HepG2 (cell line): Measurements from ENCODE around the gene RHOC. TPM values are rescaled to one million over a fixed set of nuclear protein-coding genes. Genes with fewer than 3 reads are reported as not detected.

Experiments
- ARNT2 ChIP-seq: sonication (generic); formaldehyde crosslinking; IDR thresholded peaks from 2 replicates; pipeline ENCODE4 v1.8.0; 2022; ENCODE audit warnings: mild to moderate bottlenecking, low read depth, missing genetic modification reagents, moderate library complexity
- HDAC2 ChIP-seq: sonication (generic); formaldehyde crosslinking; IDR thresholded peaks from 2 replicates; pipeline ENCODE4 v1.4.0; 2020; ENCODE audit warnings: missing genetic modification reagents
- RXRB ChIP-seq: IDR thresholded peaks from 2 replicates; pipeline ENCODE4 v1.6.1; 2016; ENCODE audit warnings: borderline replicate concordance, missing genetic modification reagents, missing compliant biosample characterization
- SKI ChIP-seq: fragments of 450-650 bp; IDR thresholded peaks from one replicate; pipeline ENCODE4 v1.6.1; 2018; ENCODE audit warnings: mild to moderate bottlenecking; ENCODE audit not compliant: partially characterized antibody
- ZNF235 ChIP-seq: sonication (generic); formaldehyde crosslinking; IDR thresholded peaks from 2 replicates; pipeline ENCODE4 v1.8.1; 2023; ENCODE audit warnings: mild to moderate bottlenecking, missing genetic modification reagents, borderline replicate concordance
- ZNF780A ChIP-seq: sonication (generic); formaldehyde crosslinking; IDR thresholded peaks from 2 replicates; pipeline ENCODE4 v1.8.0; 2022; ENCODE audit warnings: mild to moderate bottlenecking, missing genetic modification reagents, moderate library complexity
- polyA plus RNA-seq, 8 experiments: library from polyadenylated mRNA; depleted of rRNA in 3 of 8; stranded (reverse) in 7 of 8; unstranded in 1 of 8; fragments of >200 nt; fragmentation: Illumina TruSeq in 4 of 8; extraction: Trizol in 4 of 8; gene quantifications; 2 replicates each; pipeline versions ENCODE4 v1.2.1 to v1.2.3, GENCODE V29; 2011 to 2016; ENCODE audit warnings: low read depth in 4 of 8, missing spikeins in 1 of 8, mixed read lengths in 1 of 8; ENCODE audit not compliant: insufficient read depth in 1 of 8
- total RNA-seq, 5 experiments: library from RNA; depleted of rRNA; stranded (reverse); fragments of >200 nt; fragmentation: Illumina TruSeq; extraction: Trizol; gene quantifications; 2 replicates each; pipeline ENCODE4 v1.2.3, GENCODE V29; 2016; ENCODE audit warnings: low read depth in 1 of 5
- TF ChIP-seq, protein P1 (sequence below), 2 experiments: fragments of 450-650 bp in 1 of 2; sonication (generic) in 1 of 2; formaldehyde crosslinking in 1 of 2; IDR thresholded peaks; 2 replicates each; pipeline versions ENCODE4 v1.6.1 to v1.8.0; 2016 to 2022; ENCODE audit warnings: antibody characterized with exemption in 1 of 2, mild to moderate bottlenecking in 1 of 2, missing genetic modification reagents in 1 of 2
- TF ChIP-seq, protein P2 (sequence below): IDR thresholded peaks from 2 replicates; pipeline ENCODE4 v1.6.1; 2016; ENCODE audit warnings: missing genetic modification reagents, missing compliant biosample characterization
- TF ChIP-seq, protein P3 (sequence below): sonication (generic); formaldehyde crosslinking; IDR thresholded peaks from 2 replicates; pipeline ENCODE4 v1.5.0; 2020; ENCODE audit warnings: mild to moderate bottlenecking, missing genetic modification reagents, borderline replicate concordance

The RHOC gene
- total and polyA plus RNA-seq, 2 of the 13 experiments (the other 11 are each of a cell fraction or from before 2014, with no cell fraction given): 64.3 to 182 TPM

DNA sequence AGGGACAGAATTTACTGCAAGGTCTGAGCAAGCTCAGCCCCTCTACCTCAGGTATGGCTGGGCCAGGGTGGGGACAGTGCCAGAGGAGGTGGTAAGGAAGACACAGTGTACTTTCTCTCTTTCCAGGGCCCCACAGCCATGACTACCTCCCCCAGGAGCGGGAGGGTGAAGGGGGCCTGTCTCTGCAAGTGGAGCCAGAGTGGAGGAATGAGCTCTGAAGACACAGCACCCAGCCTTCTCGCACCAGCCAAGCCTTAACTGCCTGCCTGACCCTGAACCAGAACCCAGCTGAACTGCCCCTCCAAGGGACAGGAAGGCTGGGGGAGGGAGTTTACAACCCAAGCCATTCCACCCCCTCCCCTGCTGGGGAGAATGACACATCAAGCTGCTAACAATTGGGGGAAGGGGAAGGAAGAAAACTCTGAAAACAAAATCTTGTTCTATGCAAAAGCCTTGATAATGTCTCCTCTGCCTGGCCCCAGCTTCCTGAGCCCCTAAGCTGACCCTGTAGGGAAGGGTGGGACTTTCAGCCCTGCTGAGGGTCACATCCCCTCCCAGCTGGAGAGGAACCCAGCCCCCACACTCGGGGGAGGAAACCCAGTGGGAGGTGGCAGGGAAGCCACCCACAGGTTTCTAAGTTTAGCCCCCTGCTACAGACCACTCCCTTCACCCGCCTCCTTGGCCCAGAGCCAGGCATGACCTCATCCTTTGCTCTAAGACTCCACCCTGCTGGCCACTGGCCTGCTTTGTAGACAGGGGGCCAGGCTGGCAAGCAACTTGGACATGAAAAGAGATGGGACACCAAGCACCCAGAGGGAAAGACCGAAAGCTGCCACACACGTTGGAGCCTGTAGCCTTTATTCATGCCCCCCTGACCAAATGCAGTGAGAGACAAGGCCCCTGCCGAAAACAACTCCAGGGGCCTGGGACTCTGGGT, 6.4 kb downstream of the RHOC start (continued):
- TF ChIP-seq, protein P1, sequence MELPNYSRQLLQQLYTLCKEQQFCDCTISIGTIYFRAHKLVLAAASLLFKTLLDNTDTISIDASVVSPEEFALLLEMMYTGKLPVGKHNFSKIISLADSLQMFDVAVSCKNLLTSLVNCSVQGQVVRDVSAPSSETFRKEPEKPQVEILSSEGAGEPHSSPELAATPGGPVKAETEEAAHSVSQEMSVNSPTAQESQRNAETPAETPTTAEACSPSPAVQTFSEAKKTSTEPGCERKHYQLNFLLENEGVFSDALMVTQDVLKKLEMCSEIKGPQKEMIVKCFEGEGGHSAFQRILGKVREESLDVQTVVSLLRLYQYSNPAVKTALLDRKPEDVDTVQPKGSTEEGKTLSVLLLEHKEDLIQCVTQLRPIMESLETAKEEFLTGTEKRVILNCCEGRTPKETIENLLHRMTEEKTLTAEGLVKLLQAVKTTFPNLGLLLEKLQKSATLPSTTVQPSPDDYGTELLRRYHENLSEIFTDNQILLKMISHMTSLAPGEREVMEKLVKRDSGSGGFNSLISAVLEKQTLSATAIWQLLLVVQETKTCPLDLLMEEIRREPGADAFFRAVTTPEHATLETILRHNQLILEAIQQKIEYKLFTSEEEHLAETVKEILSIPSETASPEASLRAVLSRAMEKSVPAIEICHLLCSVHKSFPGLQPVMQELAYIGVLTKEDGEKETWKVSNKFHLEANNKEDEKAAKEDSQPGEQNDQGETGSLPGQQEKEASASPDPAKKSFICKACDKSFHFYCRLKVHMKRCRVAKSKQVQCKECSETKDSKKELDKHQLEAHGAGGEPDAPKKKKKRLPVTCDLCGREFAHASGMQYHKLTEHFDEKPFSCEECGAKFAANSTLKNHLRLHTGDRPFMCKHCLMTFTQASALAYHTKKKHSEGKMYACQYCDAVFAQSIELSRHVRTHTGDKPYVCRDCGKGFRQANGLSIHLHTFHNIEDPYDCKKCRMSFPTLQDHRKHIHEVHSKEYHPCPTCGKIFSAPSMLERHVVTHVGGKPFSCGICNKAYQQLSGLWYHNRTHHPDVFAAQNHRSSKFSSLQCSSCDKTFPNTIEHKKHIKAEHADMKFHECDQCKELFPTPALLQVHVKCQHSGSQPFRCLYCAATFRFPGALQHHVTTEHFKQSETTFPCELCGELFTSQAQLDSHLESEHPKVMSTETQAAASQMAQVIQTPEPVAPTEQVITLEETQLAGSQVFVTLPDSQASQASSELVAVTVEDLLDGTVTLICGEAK (IDR thresholded peaks at IDR 0.05): no peak
- TF ChIP-seq, protein P1 (CRISPR knock-in tag; IDR thresholded peaks at IDR 0.05): no peak; the same call in 1 of the 2 replicates
- TF ChIP-seq ZNF780A (CRISPR knock-in tag) (no peak), HDAC2 (peak; percentile 15; the same call in 1 of the 2 replicates), ZNF235 (CRISPR knock-in tag) (peak; percentile 44; the same call in 1 of the 2 replicates), RXRB (no peak), SKI (peak; percentile 7), ARNT2 (CRISPR knock-in tag) (no peak; the same call in 1 of the 2 replicates)
- TF ChIP-seq, protein P2, sequence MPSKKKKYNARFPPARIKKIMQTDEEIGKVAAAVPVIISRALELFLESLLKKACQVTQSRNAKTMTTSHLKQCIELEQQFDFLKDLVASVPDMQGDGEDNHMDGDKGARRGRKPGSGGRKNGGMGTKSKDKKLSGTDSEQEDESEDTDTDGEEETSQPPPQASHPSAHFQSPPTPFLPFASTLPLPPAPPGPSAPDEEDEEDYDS (CRISPR knock-in tag): peak; percentile 25; the same call in 1 of the 2 replicates
- TF ChIP-seq, protein P3, sequence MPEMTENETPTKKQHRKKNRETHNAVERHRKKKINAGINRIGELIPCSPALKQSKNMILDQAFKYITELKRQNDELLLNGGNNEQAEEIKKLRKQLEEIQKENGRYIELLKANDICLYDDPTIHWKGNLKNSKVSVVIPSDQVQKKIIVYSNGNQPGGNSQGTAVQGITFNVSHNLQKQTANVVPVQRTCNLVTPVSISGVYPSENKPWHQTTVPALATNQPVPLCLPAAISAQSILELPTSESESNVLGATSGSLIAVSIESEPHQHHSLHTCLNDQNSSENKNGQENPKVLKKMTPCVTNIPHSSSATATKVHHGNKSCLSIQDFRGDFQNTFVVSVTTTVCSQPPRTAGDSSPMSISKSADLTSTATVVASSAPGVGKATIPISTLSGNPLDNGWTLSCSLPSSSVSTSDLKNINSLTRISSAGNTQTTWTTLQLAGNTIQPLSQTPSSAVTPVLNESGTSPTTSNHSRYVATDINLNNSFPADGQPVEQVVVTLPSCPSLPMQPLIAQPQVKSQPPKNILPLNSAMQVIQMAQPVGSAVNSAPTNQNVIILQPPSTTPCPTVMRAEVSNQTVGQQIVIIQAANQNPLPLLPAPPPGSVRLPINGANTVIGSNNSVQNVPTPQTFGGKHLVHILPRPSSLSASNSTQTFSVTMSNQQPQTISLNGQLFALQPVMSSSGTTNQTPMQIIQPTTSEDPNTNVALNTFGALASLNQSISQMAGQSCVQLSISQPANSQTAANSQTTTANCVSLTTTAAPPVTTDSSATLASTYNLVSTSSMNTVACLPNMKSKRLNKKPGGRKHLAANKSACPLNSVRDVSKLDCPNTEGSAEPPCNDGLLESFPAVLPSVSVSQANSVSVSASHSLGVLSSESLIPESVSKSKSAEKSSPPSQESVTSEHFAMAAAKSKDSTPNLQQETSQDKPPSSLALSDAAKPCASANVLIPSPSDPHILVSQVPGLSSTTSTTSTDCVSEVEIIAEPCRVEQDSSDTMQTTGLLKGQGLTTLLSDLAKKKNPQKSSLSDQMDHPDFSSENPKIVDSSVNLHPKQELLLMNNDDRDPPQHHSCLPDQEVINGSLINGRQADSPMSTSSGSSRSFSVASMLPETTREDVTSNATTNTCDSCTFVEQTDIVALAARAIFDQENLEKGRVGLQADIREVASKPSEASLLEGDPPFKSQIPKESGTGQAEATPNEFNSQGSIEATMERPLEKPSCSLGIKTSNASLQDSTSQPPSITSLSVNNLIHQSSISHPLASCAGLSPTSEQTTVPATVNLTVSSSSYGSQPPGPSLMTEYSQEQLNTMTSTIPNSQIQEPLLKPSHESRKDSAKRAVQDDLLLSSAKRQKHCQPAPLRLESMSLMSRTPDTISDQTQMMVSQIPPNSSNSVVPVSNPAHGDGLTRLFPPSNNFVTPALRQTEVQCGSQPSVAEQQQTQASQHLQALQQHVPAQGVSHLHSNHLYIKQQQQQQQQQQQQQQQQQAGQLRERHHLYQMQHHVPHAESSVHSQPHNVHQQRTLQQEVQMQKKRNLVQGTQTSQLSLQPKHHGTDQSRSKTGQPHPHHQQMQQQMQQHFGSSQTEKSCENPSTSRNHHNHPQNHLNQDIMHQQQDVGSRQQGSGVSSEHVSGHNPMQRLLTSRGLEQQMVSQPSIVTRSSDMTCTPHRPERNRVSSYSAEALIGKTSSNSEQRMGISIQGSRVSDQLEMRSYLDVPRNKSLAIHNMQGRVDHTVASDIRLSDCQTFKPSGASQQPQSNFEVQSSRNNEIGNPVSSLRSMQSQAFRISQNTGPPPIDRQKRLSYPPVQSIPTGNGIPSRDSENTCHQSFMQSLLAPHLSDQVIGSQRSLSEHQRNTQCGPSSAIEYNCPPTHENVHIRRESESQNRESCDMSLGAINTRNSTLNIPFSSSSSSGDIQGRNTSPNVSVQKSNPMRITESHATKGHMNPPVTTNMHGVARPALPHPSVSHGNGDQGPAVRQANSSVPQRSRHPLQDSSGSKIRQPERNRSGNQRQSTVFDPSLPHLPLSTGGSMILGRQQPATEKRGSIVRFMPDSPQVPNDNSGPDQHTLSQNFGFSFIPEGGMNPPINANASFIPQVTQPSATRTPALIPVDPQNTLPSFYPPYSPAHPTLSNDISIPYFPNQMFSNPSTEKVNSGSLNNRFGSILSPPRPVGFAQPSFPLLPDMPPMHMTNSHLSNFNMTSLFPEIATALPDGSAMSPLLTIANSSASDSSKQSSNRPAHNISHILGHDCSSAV (CRISPR knock-in tag): no peak
